Hematopoietic multipotent progenitor cell treated with erythropoietin and hydrocortisone succinate and interleukin-3 and kit ligand, for 8 days (in vitro differentiated cells): ENCODE measurements around the gene DCLK3.
A peak's percentile ranks its signal among the peaks of the same experiment; 100 is the strongest.

ENCODE experiments used
- DNase-seq: peaks from one replicate; pipeline ENCODE4 v3.0.0-alpha.2; 2015

DCLK3 gene

GRCh38 chr3:36763850-36764703, at the start of gene DCLK3:
Gene DCLK3, minus strand, starts transcription at chr3:36764553. Its CDS starts 290 bp downstream, at chr3:36764263.
- no peak for DNase-seq

- no peak for DNase-seq
Measured at GRCh38 chr3:36813305-36813704, 49.0 kb upstream of the DCLK3 start.

GRCh38 chr3:36812240-36812639, 47.9 kb upstream of the DCLK3 start:
- DNase-seq, result no peak

GRCh38 chr3:36811768-36812167, 47.4 kb upstream of the DCLK3 start:
- DNase-seq, result no peak

GRCh38 chr3:36804295-36805055, 40.1 kb upstream of the DCLK3 start:
- DNase-seq, result no peak

GRCh38 chr3:36803091-36803791, 38.9 kb upstream of the DCLK3 start:
- no peak for DNase-seq

- no peak for DNase-seq
Measured at GRCh38 chr3:36800533-36801116, 36.3 kb upstream of the DCLK3 start.

- no peak for DNase-seq
Measured at GRCh38 chr3:36796881-36797280, 32.5 kb upstream of the DCLK3 start.

- DNase-seq, result no peak
Measured at GRCh38 chr3:36796161-36796560, 31.8 kb upstream of the DCLK3 start.

- DNase-seq, result no peak
Measured at GRCh38 chr3:36795622-36796021, 31.3 kb upstream of the DCLK3 start.

GRCh38 chr3:36792342-36792741, 28.0 kb upstream of the DCLK3 start:
- DNase-seq, result peak; percentile 55

- DNase-seq, result no peak
Measured at GRCh38 chr3:36790765-36791164, 26.4 kb upstream of the DCLK3 start.

GRCh38 chr3:36786921-36787890, 22.9 kb upstream of the DCLK3 start:
- no peak for DNase-seq

- no peak for DNase-seq
Measured at GRCh38 chr3:36784138-36784635, 19.8 kb upstream of the DCLK3 start.

GRCh38 chr3:36777424-36778218, 13.3 kb upstream of the DCLK3 start:
- no peak for DNase-seq

GRCh38 chr3:36776436-36776835, 12.1 kb upstream of the DCLK3 start:
- DNase-seq, result no peak

- DNase-seq, result no peak
Measured at GRCh38 chr3:36774052-36774451, 9.7 kb upstream of the DCLK3 start.

GRCh38 chr3:36771931-36772330, 7.6 kb upstream of the DCLK3 start:
- no peak for DNase-seq

GRCh38 chr3:36769926-36770325, 5.6 kb upstream of the DCLK3 start:
- DNase-seq, result no peak

- DNase-seq, result no peak
Measured at GRCh38 chr3:36765104-36765503, 751 bp upstream of the DCLK3 start.

GRCh38 chr3:36764704-36765038, 318 bp upstream of the DCLK3 start:
- no peak for DNase-seq
